Keratinocyte (primary cell): ENCODE results near the gene CPLANE2. TPM values are rescaled to one million over a fixed set of nuclear protein-coding genes. Genes with fewer than 3 reads are reported as not detected.

Source experiments
- DNase-seq: peaks from one replicate; pipeline ENCODE4 v3.0.0-alpha.2; 2011; ENCODE audit warnings: low read depth, missing footprints, low spot score
- FAIRE-seq: peaks from 2 replicates; lab custom pipeline; 2011; peaks lifted over from hg19 to GRCh38; lab: Jason Lieb, UNC
- H2AFZ ChIP-seq: 2 replicates; pipeline ENCODE4 v1.6.0; 2012; ENCODE audit warnings: low read length, control low read depth, inconsistent platforms; ENCODE audit not compliant: control insufficient read depth
- H3K27ac ChIP-seq: 2 replicates; pipeline ENCODE4 v1.5.1; 2011; ENCODE audit warnings: low read length; ENCODE audit not compliant: control insufficient read depth, insufficient read depth
- H3K27me3 ChIP-seq: 3 replicates; pipeline ENCODE4 v1.6.0; 2011; ENCODE audit warnings: low read length; ENCODE audit not compliant: control insufficient read depth, insufficient read depth; ENCODE audit errors: extremely low read depth
- H3K36me3 ChIP-seq, 2 experiments: 2 replicates in 1 of 2; 3 replicates in 1 of 2; pipeline ENCODE4 v1.5.1; 2011; ENCODE audit warnings: low read length in 2 of 2, mild to moderate bottlenecking in 1 of 2; ENCODE audit not compliant: control insufficient read depth in 2 of 2, insufficient read depth in 2 of 2; ENCODE audit errors: extremely low read depth in 1 of 2
- H3K4me1 ChIP-seq: 3 replicates; pipeline ENCODE4 v1.5.1; 2011; ENCODE audit warnings: low read length; ENCODE audit not compliant: control insufficient read depth, insufficient read depth; ENCODE audit errors: extremely low read depth
- H3K4me2 ChIP-seq: 3 replicates; pipeline ENCODE4 v1.6.0; 2011; ENCODE audit warnings: low read depth, low read length; ENCODE audit not compliant: control insufficient read depth, insufficient read depth; ENCODE audit errors: extremely low read depth
- H3K4me3 ChIP-seq, 3 experiments: fragments of 200-600 bp in 1 of 3; sonication (generic) in 1 of 3; 2 replicates in 2 of 3; 3 replicates in 1 of 3; pipeline ENCODE4 v1.5.1; 2011 to 2016; ENCODE audit warnings: low read length in 3 of 3, mild to moderate bottlenecking in 3 of 3, control low read depth in 2 of 3, inconsistent platforms in 1 of 3, low read depth in 1 of 3, mixed read lengths in 1 of 3, mixed run types in 1 of 3, moderate library complexity in 1 of 3; ENCODE audit not compliant: control insufficient read depth in 2 of 3, insufficient read depth in 2 of 3; ENCODE audit errors: extremely low read depth in 1 of 3
- H3K79me2 ChIP-seq: 2 replicates; pipeline ENCODE4 v1.6.0; 2012; ENCODE audit warnings: low read length; ENCODE audit not compliant: control insufficient read depth, insufficient read depth
- H3K9ac ChIP-seq: 3 replicates; pipeline ENCODE4 v1.6.0; 2011; ENCODE audit warnings: low read length; ENCODE audit not compliant: control insufficient read depth, insufficient read depth; ENCODE audit errors: extremely low read depth
- H3K9me1 ChIP-seq: 3 replicates; pipeline ENCODE4 v1.6.0; 2011; ENCODE audit warnings: low read length; ENCODE audit not compliant: control insufficient read depth, insufficient read depth; ENCODE audit errors: extremely low read depth
- H3K9me3 ChIP-seq: 2 replicates; pipeline ENCODE4 v1.5.1; 2012; ENCODE audit warnings: low read depth, low read length; ENCODE audit not compliant: control insufficient read depth
- H4K20me1 ChIP-seq: 3 replicates; pipeline ENCODE4 v1.6.0; 2011; ENCODE audit warnings: low read length; ENCODE audit not compliant: control insufficient read depth, insufficient read depth; ENCODE audit errors: extremely low read depth
- EZH2 ChIP-seq: IDR thresholded peaks from one replicate; pipeline ENCODE4 v1.6.1; 2012; ENCODE audit warnings: inconsistent platforms, mild to moderate bottlenecking, low read length, moderate library complexity
- dilution Hi-C: fragments of 300-500 bp; cut with MboI; formaldehyde crosslinking; loops from one replicate; pipeline ENCODE4 v1.7.0; 2020; ENCODE audit warnings: low sequenced_read_pairs; ENCODE audit not compliant: extremely low pct_ligation_motif_present
- polyA plus RNA-seq, 5 experiments: library from polyadenylated mRNA; depleted of rRNA in 3 of 5; stranded (reverse) in 3 of 5; stranded (forward) in 1 of 5; unstranded in 1 of 5; fragments of >200 nt; gene quantifications; 1 replicate in 1 of 5; 2 replicates in 3 of 5; 3 replicates in 1 of 5; pipeline versions ENCODE4 v1.2.1 to v1.2.3, GENCODE V29; 2011 to 2012; ENCODE audit warnings: missing spikeins in 2 of 5, low read depth in 1 of 5, low replicate concordance in 1 of 5
- TF ChIP-seq, protein P1 (sequence below), 3 experiments: IDR thresholded peaks in 1 of 3; conservative IDR thresholded peaks in 1 of 3; optimal IDR thresholded peaks in 1 of 3; 2 replicates in 2 of 3; 3 replicates in 1 of 3; pipeline versions ENCODE3 to v1.5.1; 2011; ENCODE audit warnings: low read length in 3 of 3, mild to moderate bottlenecking in 3 of 3, moderate library complexity in 2 of 3, control low read depth in 1 of 3, inconsistent platforms in 1 of 3; ENCODE audit not compliant: insufficient read depth in 2 of 3; ENCODE audit errors: extremely low read depth in 1 of 3

CPLANE2 gene
- polyA plus RNA-seq, 1 donor (not counting 4 experiments of a cell fraction or from before 2014, with no cell fraction given): 2.5 TPM

DNA sequence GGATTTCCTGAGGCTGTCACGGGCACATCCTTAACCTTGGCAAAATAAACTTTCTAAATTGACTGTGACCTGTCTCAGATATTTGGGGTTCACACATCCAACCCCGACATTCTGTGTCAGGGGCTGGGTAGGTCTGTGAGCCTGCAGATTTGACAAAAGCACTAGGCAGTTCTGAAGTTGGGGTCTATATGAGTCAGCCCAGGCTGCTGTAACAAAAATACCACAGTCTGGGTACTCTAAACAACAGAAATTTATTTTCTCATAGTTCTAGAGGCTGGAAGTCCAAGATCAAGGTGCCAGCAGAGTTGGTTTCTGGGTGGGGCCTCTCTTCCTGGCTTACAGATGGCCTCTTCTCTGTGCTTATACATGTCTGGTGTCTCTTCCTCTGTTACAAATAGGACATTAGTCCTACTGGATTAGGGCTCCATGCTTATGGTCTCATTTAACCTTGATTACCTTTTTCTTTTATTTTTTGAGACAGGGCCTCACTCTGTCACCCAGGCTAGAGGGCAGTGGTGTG lies 3.0 kb upstream of the CPLANE2 start:
- no peak overlapping the region for H3K27ac ChIP-seq

DNA sequence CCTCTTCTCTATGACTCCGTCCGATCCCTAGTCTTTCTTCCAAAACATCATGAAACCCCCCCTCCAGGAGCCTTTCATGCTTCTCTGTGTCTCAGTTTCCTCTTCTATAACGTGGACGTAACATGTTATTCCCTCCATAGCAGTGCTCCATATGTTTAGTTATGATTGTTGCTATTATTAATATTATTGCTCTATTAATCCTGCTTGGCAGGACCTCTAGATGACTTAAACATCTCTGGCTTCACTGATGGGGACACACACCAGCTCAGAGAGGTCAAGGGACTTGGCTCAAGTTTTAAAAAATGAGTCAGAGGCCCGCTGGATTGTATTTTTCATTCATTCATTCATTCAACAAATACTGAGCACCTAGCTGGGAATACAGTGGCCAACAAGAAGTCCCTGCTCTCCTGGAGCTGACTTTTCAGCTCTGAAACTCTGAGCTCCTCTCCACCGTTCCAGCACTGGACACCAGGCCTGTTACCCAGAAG lies 404 bp upstream of the CPLANE2 start:
- H2AFZ ChIP-seq: peak overlapping the region; percentile 92
- peaks cover 0 to 2% of the 10 kb centered on the region in 2 experiments for H3K36me3 ChIP-seq
- H3K27me3 ChIP-seq: no peaks in the 10 kb centered on the region
- FAIRE-seq: no peak
- H3K27ac ChIP-seq: peak overlapping the region; percentile 82
- H3K4me3 ChIP-seq: peak overlapping the region in 2 of 3 experiments; percentile 58 to 62
- no peak for DNase-seq
- H3K79me2 ChIP-seq: no peaks in the 10 kb centered on the region
- peak overlapping the region; percentile 62 for H3K4me2 ChIP-seq
- H4K20me1 ChIP-seq: no peaks in the 10 kb centered on the region
- TF ChIP-seq EZH2: no peak
- TF ChIP-seq, protein P1, sequence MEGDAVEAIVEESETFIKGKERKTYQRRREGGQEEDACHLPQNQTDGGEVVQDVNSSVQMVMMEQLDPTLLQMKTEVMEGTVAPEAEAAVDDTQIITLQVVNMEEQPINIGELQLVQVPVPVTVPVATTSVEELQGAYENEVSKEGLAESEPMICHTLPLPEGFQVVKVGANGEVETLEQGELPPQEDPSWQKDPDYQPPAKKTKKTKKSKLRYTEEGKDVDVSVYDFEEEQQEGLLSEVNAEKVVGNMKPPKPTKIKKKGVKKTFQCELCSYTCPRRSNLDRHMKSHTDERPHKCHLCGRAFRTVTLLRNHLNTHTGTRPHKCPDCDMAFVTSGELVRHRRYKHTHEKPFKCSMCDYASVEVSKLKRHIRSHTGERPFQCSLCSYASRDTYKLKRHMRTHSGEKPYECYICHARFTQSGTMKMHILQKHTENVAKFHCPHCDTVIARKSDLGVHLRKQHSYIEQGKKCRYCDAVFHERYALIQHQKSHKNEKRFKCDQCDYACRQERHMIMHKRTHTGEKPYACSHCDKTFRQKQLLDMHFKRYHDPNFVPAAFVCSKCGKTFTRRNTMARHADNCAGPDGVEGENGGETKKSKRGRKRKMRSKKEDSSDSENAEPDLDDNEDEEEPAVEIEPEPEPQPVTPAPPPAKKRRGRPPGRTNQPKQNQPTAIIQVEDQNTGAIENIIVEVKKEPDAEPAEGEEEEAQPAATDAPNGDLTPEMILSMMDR (optimal IDR thresholded peaks at IDR 0.05 in 1 of 3, IDR thresholded peaks at IDR 0.05 in 1 of 3, conservative IDR thresholded peaks at IDR 0.05 in 1 of 3; ENCODE audit: extremely low read depth in 1 of 3, insufficient read depth in 2 of 3, low read length in 3 of 3): no peak
- no peaks in the 10 kb centered on the region for H3K9me1 ChIP-seq
- H3K9me3 ChIP-seq: no peaks in the 10 kb centered on the region
- H3K9ac ChIP-seq: peak overlapping the region; percentile 74
- dilution Hi-C loops: no loop called here
- peaks cover 22% of the 10 kb centered on the region for H3K4me1 ChIP-seq

More for the DNA sequence above, 3.0 kb upstream of the CPLANE2 start:
- Histone ChIP-seq H4K20me1 (no peaks in the 10 kb centered on the region), H3K79me2 (no peaks in the 10 kb centered on the region), H2AFZ (no peak overlapping the region), H3K9me1 (no peaks in the 10 kb centered on the region), H3K27me3 (no peaks in the 10 kb centered on the region), H3K36me3 (no peaks in the 10 kb centered on the region), H3K4me3 (no peak overlapping the region), H3K9me3 (no peaks in the 10 kb centered on the region), H3K9ac (no peak overlapping the region), H3K4me1 (peaks cover 26% of the 10 kb centered on the region), H3K4me2 (no peak overlapping the region)
- DNase-seq (no peak), FAIRE-seq (no peak)
- dilution Hi-C loops: no loop called here
- no peak for TF ChIP-seq EZH2
- TF ChIP-seq, protein P1 (optimal IDR thresholded peaks at IDR 0.05 in 1 of 3, IDR thresholded peaks at IDR 0.05 in 1 of 3, conservative IDR thresholded peaks at IDR 0.05 in 1 of 3; ENCODE audit: extremely low read depth in 1 of 3, insufficient read depth in 2 of 3, low read length in 3 of 3): no peak
